Measurements from ENCODE around the gene OAS2.

OAS2 gene

DNA sequence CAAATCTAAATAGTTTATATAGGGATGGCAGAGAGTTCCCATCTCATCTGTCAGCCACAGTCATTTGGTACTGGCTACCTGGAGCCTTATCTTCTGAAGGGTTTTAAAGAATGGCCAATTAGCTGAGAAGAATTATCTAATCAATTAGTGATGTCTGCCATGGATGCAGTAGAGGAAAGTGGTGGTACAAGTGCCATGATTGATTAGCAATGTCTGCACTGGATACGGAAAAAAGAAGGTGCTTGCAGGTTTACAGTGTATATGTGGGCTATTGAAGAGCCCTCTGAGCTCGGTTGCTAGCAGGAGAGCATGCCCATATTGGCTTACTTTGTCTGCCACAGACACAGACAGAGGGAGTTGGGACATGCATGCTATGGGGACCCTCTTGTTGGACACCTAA lies 7.9 kb upstream of the OAS2 start:
- no peak overlapping the region for H3K4me3 ChIP-seq (ENCODE audit: low read length)
- DNase-seq (ENCODE audit: low read depth) = no peak
- no peak for TF ChIP-seq CTCF (IDR thresholded peaks at IDR 0.05; ENCODE audit: insufficient read depth, low read depth, low read length, missing control alignments)

- H3K4me3 ChIP-seq (ENCODE audit: low read length) = no peak overlapping the region
- DNase-seq (ENCODE audit: low read depth) = no peak
- TF ChIP-seq CTCF (IDR thresholded peaks at IDR 0.05; ENCODE audit: insufficient read depth, low read depth, low read length, missing control alignments) = no peak
Measured at GRCh38 chr12:112971248-112971647, 7.1 kb upstream of the OAS2 start.

- DNase-seq (ENCODE audit: low read depth) = no peak
- no peak overlapping the region for H3K4me3 ChIP-seq (ENCODE audit: low read length)
- TF ChIP-seq CTCF (IDR thresholded peaks at IDR 0.05; ENCODE audit: insufficient read depth, low read depth, low read length, missing control alignments) = no peak
Measured at GRCh38 chr12:112973011-112973735, 5.1 kb upstream of the OAS2 start.

- no peak for DNase-seq (ENCODE audit: low read depth)
- TF ChIP-seq CTCF (IDR thresholded peaks at IDR 0.05; ENCODE audit: insufficient read depth, low read depth, low read length, missing control alignments) = no peak
- no peak overlapping the region for H3K4me3 ChIP-seq (ENCODE audit: low read length)
Measured at GRCh38 chr12:112973818-112974231, 4.5 kb upstream of the OAS2 start.

- DNase-seq (ENCODE audit: low read depth) = no peak
- TF ChIP-seq CTCF (IDR thresholded peaks at IDR 0.05; ENCODE audit: insufficient read depth, low read depth, low read length, missing control alignments) = no peak
- no peak overlapping the region for H3K4me3 ChIP-seq (ENCODE audit: low read length)
Measured at GRCh38 chr12:112974904-112975303, 3.4 kb upstream of the OAS2 start.

DNA sequence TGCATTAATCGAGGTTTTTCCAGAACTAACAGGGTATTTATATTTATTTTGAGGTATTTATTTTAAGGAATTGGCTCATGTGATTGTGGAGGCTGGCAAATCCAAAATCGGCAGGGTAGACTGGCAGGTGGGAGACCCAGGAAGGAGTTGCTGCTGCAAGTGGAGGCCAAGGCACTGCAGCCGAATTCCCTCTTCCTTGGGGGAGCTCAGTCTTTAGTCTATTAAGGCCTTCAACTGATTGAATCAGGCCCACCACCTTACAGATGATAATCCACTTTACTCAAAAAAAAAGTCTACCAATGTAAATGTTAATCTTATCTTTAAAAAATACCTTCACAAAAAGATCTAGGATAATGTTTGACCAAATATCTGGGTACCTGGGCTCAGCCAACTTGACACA lies 1.2 kb upstream of the OAS2 start:
- no peak overlapping the region for H3K4me3 ChIP-seq (ENCODE audit: low read length)
- no peak for TF ChIP-seq CTCF (IDR thresholded peaks at IDR 0.05; ENCODE audit: insufficient read depth, low read depth, low read length, missing control alignments)
- no peak for DNase-seq (ENCODE audit: low read depth)

- DNase-seq (ENCODE audit: low read depth) = no peak
- no peak for TF ChIP-seq CTCF (IDR thresholded peaks at IDR 0.05; ENCODE audit: insufficient read depth, low read depth, low read length, missing control alignments)
- H3K4me3 ChIP-seq (ENCODE audit: low read length) = no peak overlapping the region
Measured at GRCh38 chr12:112977641-112978040, 678 bp upstream of the OAS2 start.

All from epithelial cell of esophagus (primary cell).